Sigmoid colon (tissue), 4 donors: ENCODE data around the gene VIPR2.

Source experiments
- CTCF ChIP-seq, 4 experiments: fragments of 450-650 bp in 3 of 4; fragments of 200-600 bp in 1 of 4; IDR thresholded peaks; one replicate each; pipeline ENCODE4 v1.5.1; 2016 to 2019; ENCODE audit warnings: antibody characterized with exemption in 4 of 4, mild to moderate bottlenecking in 3 of 4, moderate library complexity in 2 of 4
- EP300 ChIP-seq, 4 donors: sonication (generic); formaldehyde crosslinking; IDR thresholded peaks; one replicate each; pipeline ENCODE4 v1.6.1; 2017; ENCODE audit warnings: antibody characterized with exemption in 4 of 4
- POLR2A ChIP-seq, 2 donors: fragments of 450-650 bp; IDR thresholded peaks; one replicate each; pipeline ENCODE4 v1.6.1; 2016; ENCODE audit warnings: antibody characterized with exemption in 2 of 2, mild to moderate bottlenecking in 2 of 2, moderate library complexity in 2 of 2
- POLR2AphosphoS5 ChIP-seq, 4 donors: sonication (generic); formaldehyde crosslinking; IDR thresholded peaks; one replicate each; pipeline ENCODE4 v1.6.1; 2017; ENCODE audit warnings: antibody characterized with exemption in 4 of 4

- TF ChIP-seq CTCF (IDR thresholded peaks at IDR 0.05) = no peak
- no peak for TF ChIP-seq POLR2A (IDR thresholded peaks at IDR 0.05)
- no peak for TF ChIP-seq EP300 (IDR thresholded peaks at IDR 0.05)
- TF ChIP-seq POLR2AphosphoS5 (IDR thresholded peaks at IDR 0.05) = no peak
Measured at GRCh38 chr7:159078911-159079270, 65.8 kb downstream of the VIPR2 start.
